HepG2 (cell line): ENCODE data around the gene PLIN5.

Experiments used
- ELF1 ChIP-seq: sonication (generic); formaldehyde crosslinking; IDR thresholded peaks from 2 replicates; pipeline ENCODE4 v1.4.0; 2020; ENCODE audit warnings: missing genetic modification reagents
- JUNB ChIP-seq: sonication (generic); formaldehyde crosslinking; IDR thresholded peaks from 2 replicates; pipeline ENCODE4 v1.8.0; 2022; ENCODE audit warnings: missing genetic modification reagents, mild to moderate bottlenecking, borderline replicate concordance
- NR2C2 ChIP-seq: sonication (generic); formaldehyde crosslinking; IDR thresholded peaks from 2 replicates; pipeline ENCODE4 v1.4.0; 2020; ENCODE audit warnings: missing genetic modification reagents, mild to moderate bottlenecking, moderate library complexity, borderline replicate concordance
- RBM39 ChIP-seq: fragments of 200-400 bp; formaldehyde crosslinking; IDR thresholded peaks from one replicate; pipeline ENCODE4 v1.6.1; 2018; ENCODE audit warnings: antibody characterized with exemption, mild to moderate bottlenecking, low read depth, low read length; ENCODE audit not compliant: poor library complexity, severe bottlenecking
- SP1 ChIP-seq, 2 experiments: fragments of 450-650 bp in 1 of 2; sonication (generic) in 1 of 2; formaldehyde crosslinking in 1 of 2; IDR thresholded peaks; 2 replicates each; pipeline versions ENCODE4 v1.4.0 to v1.6.1; 2016 to 2020; ENCODE audit warnings: missing genetic modification reagents in 1 of 2
- SP2 ChIP-seq: sonication (generic); formaldehyde crosslinking; IDR thresholded peaks from 2 replicates; pipeline ENCODE4 v1.5.1; 2020; ENCODE audit warnings: mild to moderate bottlenecking, missing genetic modification reagents
- SUZ12 ChIP-seq: fragments of 150-350 bp; IDR thresholded peaks from 2 replicates; pipeline ENCODE4 v1.6.1; 2014; ENCODE audit warnings: low read depth, low read length
- YY1 ChIP-seq: IDR thresholded peaks from 2 replicates; pipeline ENCODE4 v1.6.1; 2011; ENCODE audit warnings: low read length, low read depth, moderate library complexity, mild to moderate bottlenecking; ENCODE audit not compliant: insufficient read depth, insufficient replicate concordance
- ZKSCAN1 ChIP-seq: fragments of 150-350 bp; IDR thresholded peaks from 2 replicates; pipeline ENCODE4 v1.6.1; 2014; ENCODE audit warnings: low read length
- ZNF121 ChIP-seq: sonication (generic); formaldehyde crosslinking; IDR thresholded peaks from 2 replicates; pipeline ENCODE4 v1.5.0; 2020; ENCODE audit warnings: mild to moderate bottlenecking, missing genetic modification reagents
- TF ChIP-seq, protein P1 (sequence below): IDR thresholded peaks from 2 replicates; pipeline ENCODE4 v1.6.1; 2012; ENCODE audit warnings: inconsistent platforms
- TF ChIP-seq, protein P2 (sequence below): sonication (generic); formaldehyde crosslinking; IDR thresholded peaks from 2 replicates; pipeline ENCODE4 v1.5.0; 2020; ENCODE audit warnings: mild to moderate bottlenecking, missing genetic modification reagents, moderate library complexity
- TF ChIP-seq, protein P3 (sequence below): sonication (generic); formaldehyde crosslinking; conservative IDR thresholded peaks from 2 replicates; pipeline ENCODE4 v1.4.0; 2020; ENCODE audit warnings: missing genetic modification reagents

DNA sequence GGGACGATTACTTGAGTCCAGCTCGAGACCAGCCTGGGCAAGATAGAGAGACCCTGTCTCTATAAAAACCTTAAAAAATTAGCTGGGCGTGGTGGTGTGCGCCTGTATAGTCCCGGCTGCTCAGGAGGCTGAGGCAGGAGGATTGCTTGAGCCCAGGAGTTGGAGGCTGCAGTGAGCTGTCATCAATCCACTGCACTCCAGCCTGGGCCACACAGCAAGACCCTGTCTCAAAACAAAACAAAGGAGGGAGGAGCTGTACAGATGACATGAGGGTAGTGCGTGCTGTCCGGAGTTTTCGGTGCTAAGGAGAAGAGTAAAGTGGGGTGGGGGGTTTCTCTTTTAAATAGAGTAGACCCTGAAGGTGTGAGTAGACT is 40.3 kb downstream of the PLIN5 start:
- TF ChIP-seq, protein P1, sequence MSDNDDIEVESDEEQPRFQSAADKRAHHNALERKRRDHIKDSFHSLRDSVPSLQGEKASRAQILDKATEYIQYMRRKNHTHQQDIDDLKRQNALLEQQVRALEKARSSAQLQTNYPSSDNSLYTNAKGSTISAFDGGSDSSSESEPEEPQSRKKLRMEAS: no peak
- TF ChIP-seq YY1: no peak
- no peak for TF ChIP-seq NR2C2
- no peak for TF ChIP-seq ZKSCAN1
- no peak for TF ChIP-seq SP1 (IDR thresholded peaks at IDR 0.05)
- TF ChIP-seq SP1 (CRISPR knock-in tag; IDR thresholded peaks at IDR 0.05): no peak
- TF ChIP-seq RBM39: no peak
- TF ChIP-seq ZNF121: no peak
- no peak for TF ChIP-seq SUZ12
- TF ChIP-seq, protein P2, sequence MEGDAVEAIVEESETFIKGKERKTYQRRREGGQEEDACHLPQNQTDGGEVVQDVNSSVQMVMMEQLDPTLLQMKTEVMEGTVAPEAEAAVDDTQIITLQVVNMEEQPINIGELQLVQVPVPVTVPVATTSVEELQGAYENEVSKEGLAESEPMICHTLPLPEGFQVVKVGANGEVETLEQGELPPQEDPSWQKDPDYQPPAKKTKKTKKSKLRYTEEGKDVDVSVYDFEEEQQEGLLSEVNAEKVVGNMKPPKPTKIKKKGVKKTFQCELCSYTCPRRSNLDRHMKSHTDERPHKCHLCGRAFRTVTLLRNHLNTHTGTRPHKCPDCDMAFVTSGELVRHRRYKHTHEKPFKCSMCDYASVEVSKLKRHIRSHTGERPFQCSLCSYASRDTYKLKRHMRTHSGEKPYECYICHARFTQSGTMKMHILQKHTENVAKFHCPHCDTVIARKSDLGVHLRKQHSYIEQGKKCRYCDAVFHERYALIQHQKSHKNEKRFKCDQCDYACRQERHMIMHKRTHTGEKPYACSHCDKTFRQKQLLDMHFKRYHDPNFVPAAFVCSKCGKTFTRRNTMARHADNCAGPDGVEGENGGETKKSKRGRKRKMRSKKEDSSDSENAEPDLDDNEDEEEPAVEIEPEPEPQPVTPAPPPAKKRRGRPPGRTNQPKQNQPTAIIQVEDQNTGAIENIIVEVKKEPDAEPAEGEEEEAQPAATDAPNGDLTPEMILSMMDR: no peak
- TF ChIP-seq, protein P3, sequence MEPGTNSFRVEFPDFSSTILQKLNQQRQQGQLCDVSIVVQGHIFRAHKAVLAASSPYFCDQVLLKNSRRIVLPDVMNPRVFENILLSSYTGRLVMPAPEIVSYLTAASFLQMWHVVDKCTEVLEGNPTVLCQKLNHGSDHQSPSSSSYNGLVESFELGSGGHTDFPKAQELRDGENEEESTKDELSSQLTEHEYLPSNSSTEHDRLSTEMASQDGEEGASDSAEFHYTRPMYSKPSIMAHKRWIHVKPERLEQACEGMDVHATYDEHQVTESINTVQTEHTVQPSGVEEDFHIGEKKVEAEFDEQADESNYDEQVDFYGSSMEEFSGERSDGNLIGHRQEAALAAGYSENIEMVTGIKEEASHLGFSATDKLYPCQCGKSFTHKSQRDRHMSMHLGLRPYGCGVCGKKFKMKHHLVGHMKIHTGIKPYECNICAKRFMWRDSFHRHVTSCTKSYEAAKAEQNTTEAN (CRISPR knock-in tag): no peak
- TF ChIP-seq JUNB: no peak
- TF ChIP-seq ELF1 (CRISPR knock-in tag): no peak
- no peak for TF ChIP-seq SP2
